Measurements from ENCODE around the gene TIAM1.

DNA sequence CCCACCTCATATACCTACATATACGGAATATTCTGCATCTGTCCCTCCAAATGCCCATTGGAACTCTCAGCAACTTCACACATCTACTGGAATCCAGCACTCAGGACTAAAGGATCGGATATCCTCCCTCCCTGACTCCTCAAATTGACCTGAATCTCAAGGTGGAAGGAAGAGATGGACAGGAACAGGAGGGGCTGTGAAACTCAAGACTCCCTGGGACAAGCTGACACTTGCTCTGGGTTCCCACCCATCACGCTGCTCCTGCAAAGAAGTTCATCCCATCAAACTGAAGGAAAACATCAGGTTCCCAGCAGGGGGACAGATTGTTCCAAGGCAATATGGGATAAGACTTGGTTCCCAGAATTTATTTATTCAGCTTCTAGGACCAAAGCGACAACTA lies 30.3 kb upstream of the TIAM1 start:
- TF ChIP-seq, protein P1, sequence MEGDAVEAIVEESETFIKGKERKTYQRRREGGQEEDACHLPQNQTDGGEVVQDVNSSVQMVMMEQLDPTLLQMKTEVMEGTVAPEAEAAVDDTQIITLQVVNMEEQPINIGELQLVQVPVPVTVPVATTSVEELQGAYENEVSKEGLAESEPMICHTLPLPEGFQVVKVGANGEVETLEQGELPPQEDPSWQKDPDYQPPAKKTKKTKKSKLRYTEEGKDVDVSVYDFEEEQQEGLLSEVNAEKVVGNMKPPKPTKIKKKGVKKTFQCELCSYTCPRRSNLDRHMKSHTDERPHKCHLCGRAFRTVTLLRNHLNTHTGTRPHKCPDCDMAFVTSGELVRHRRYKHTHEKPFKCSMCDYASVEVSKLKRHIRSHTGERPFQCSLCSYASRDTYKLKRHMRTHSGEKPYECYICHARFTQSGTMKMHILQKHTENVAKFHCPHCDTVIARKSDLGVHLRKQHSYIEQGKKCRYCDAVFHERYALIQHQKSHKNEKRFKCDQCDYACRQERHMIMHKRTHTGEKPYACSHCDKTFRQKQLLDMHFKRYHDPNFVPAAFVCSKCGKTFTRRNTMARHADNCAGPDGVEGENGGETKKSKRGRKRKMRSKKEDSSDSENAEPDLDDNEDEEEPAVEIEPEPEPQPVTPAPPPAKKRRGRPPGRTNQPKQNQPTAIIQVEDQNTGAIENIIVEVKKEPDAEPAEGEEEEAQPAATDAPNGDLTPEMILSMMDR (IDR thresholded peaks at IDR 0.05), result no peak
- TF ChIP-seq EP300 (IDR thresholded peaks at IDR 0.05), result no peak
- no peak for TF ChIP-seq POLR2AphosphoS5 (IDR thresholded peaks at IDR 0.05)

All from gastroesophageal sphincter (tissue), 3 donors.